GM21447 (cell line): ENCODE data around the gene DIDO1.
"Not testable (repeated sequence)": the region's sequence is repeated elsewhere in the genome, so short reads cannot be mapped to it uniquely, and the experiment has no call there.

Experiments used
- ATAC-seq: cut with Tn5 transposase; IDR thresholded peaks from one replicate; pipeline ENCODE4 v1.9.1; 2021; ENCODE audit not compliant: unreplicated experiment

DIDO1 gene

DNA sequence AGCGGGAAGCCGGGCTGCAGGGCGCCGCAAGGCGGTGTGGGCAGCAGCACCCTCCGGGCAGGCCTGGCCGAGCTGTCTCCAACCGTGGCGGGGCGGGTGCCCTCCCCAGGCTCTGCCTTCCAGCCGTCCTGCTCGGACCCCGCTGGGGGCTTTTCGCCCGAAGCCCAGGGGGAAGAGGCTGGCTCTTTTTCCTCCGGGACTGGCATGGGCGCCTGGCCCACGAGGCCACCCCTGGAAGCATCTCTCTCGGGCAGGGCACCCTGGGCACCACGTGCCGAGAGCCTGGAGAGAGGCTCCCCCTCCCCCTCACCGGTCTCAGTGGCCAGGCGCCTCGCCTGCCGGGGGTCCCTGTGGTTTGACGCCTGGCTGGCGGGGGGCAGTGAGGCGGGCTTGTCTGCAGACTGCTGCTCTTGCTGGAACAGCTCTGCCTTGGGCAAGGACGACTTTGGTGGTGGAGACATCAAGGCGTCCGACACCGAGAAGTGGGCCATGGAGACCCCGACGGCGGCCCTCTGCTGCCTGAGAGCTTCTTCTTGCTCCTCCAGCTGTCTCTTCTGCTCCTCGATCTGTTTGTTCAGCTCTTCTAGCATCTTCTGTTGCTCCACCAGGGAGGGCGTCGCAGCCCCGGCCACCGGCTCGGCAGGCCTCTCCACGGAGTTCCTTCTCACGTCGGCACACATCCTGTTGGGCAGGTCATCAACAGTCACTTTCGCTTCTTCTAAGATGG lies 45.2 kb downstream of the DIDO1 start:
- no peak for ATAC-seq

DNA sequence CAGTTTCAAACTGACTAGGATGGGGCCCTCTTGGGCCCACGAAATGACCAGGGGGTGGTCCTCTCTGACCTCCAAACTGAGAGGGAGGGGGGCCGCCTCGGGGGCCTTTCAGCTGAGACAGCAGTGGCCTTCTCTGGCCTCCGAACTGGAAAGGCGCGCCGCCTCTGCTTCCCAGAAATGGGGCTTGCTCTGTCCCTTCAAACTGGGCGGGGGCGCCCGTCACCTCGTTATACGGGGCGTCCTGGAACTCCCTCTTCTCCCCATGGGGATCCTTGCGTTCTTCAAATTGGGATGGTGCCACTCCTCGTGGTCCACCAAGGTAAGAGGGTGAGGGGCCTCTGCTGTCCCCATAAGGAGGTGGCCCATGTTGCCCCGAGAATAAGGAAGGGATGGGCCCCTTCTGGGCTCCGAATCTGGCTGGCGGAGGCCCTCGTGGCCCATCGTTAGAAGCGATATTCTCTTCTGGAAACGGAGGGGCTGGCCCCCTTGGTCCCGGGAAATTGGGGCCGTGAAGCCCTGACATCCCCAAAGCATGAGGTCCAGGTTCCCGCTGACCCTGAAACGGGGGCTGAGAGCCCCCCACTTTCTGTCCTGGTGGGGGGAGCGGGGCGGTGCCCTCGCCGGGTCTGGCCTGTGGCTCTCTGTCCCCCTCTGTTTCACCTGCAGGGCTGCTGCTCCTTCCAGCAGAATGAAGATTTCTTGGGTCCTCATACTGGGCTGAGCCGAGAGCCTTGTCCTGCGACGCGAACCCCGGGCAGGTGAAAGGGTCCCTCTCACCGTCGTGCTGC lies 46.0 kb downstream of the DIDO1 start:
- no peak for ATAC-seq

DNA sequence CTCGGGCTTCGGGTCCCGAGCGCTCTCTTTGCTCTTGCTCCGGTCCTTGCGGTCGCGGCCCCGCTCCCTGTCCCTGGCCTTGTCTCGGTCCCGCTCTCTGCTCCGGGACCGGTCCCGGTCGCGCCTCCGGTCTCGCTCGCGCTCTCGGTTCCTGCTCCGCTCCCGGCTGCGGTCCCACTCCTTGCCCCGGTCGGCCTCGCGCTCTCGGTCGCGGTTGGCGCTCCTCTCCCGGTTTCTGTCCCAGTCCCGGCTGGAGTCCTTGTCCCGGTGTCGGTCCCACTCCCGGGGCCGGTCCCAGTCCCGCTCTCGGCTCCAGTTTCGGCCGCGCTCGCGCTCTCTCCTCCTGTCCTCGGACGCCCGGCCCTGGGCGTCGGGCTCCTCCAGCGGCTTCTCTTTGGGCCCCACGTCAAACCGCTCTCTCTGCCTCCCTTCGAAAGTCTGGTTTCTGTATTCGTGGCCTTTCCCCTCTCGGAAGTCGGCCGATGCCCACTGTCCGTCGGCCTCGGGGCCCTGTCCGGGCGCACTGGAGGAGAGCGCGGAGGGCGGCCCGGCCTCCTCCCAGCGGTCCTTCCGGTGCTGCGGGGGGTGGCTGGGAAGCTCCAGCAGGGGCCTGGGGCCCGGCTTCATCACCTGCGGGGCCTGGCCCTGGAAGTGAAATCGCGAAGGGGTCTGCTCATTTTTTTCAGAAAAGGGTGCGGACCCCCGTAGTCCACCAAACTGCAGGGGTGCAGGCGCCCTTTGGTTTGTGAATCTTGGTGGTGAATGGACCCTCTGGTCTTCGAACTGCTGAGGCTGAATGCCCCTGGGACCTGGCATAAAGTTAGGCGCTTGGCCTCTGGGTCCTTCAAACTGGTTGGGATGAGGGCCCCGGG lies 46.8 kb downstream of the DIDO1 start:
- no peak for ATAC-seq

GRCh38 chr20:62878244-62879038 lies 47.9 kb downstream of the DIDO1 start:
- no peak for ATAC-seq

GRCh38 chr20:62876902-62877816 lies 49.1 kb downstream of the DIDO1 start:
- no peak for ATAC-seq

GRCh38 chr20:62876501-62876901 lies 49.8 kb downstream of the DIDO1 start:
- ATAC-seq: no peak

DNA sequence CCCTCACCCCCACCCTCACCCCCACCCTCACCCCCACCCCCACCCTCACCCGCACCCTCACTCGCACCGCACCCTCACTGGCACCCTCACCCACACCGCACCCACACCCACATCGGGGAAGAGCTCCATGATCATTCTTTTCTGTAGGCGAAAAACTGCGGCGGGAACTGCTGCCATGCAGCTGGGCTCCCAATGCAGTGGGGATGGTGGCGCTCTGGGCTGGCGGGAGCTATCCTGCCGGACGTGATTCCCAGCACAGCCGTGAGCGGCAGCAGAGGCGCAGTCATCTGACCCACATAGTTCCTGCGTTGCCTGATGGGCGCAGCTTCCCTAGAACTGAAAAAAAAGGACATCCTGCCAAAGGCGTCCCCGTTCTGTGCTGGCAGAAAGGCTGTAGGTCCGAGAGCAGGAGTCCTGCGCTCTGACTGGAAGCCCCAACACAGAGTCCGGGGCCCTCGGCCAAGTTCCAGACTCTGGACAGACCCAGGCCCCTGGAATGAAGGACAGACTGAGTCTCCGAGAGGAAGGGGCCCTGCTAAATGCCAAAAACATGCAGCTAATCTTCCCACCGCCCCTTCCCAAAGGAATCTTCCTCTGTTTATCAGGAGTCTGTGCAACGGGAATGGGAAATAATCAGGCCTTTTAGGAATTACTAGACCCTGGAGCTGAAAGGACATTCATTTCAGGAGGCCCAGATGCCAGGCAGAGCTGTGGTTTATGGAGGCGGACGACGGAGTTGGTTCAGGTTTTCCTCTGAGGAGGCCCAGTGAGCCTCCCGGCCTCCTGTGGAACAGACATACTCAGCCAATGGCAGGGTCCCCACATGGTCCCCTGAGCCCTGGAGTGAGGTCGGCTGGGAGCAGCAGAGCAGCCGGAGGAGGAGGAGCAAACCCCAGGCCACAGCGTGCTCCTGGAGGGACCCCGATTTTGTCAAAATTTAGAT lies 50.6 kb downstream of the DIDO1 start:
- no peak for ATAC-seq

DNA sequence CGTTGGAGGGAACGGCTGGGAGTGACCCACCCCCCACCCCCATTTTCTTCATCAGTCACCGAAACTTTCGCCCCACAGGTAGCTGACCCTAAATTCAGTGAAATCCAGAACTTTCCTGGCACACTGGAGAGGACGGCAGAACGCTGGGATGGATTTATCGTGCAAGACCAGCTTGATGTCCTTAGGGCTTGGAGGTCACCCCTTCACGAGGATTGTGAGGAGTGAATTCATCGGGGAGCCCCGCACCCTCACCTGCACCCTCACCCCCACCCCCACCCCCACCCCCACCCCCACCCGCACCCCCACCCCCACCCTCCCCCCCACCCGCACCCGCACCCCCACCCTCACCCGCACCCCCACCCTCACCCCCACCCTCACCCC lies 51.4 kb downstream of the DIDO1 start:
- ATAC-seq: no peak

- not testable (repeated sequence) for ATAC-seq
Measured at GRCh38 chr20:62873681-62874031, 52.6 kb downstream of the DIDO1 start.

DNA sequence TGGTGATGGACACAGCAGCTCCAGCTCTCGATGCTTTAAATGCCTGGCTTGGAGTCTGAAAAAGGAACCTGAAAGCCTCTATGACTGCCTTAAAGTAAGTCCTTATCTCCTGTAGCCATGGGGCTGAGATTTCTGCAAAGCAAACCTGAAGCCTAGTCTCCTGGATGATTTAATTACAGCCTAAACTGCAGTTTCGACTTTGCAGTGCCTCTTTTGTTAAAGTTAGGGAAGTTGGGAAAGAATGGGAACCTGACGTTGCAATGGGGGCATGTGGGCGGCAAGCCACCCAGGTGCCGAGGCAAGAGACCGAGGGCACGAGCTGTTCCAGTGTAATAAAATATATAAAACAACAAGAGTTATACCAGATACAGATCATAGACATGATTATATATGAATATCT lies 53.0 kb downstream of the DIDO1 start:
- no peak for ATAC-seq

DNA sequence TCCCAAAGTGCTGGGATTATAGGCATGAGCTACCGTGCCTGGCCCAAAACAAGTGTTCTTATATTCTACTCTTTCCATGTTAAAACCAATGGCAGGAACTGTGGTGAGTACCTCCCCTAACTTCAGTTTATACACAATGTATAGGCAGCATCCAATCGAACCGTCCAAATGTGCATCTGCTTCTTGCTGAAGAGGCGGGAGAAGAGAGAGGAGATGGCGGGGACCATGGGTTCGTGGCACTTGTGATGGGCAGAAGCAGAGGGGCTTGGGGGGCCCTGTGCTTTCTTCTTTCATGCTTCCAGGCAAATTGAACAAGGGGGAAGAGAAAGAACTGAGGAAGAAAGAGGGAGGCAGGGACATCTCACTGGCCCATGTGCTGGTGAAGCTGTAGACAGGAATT lies 53.4 kb downstream of the DIDO1 start:
- ATAC-seq: no peak

- ATAC-seq: no peak
Measured at GRCh38 chr20:62872184-62872847, 54.0 kb downstream of the DIDO1 start.

GRCh38 chr20:62864207-62864606 lies 62.1 kb downstream of the DIDO1 start:
- no peak for ATAC-seq

GRCh38 chr20:62861726-62862336 lies 64.5 kb downstream of the DIDO1 start, which contains the start of gene TCFL5:
Gene TCFL5, minus strand, starts transcription at chr20:62861822. Its CDS starts 152 bp downstream, at chr20:62861670.
- no peak for ATAC-seq

DNA sequence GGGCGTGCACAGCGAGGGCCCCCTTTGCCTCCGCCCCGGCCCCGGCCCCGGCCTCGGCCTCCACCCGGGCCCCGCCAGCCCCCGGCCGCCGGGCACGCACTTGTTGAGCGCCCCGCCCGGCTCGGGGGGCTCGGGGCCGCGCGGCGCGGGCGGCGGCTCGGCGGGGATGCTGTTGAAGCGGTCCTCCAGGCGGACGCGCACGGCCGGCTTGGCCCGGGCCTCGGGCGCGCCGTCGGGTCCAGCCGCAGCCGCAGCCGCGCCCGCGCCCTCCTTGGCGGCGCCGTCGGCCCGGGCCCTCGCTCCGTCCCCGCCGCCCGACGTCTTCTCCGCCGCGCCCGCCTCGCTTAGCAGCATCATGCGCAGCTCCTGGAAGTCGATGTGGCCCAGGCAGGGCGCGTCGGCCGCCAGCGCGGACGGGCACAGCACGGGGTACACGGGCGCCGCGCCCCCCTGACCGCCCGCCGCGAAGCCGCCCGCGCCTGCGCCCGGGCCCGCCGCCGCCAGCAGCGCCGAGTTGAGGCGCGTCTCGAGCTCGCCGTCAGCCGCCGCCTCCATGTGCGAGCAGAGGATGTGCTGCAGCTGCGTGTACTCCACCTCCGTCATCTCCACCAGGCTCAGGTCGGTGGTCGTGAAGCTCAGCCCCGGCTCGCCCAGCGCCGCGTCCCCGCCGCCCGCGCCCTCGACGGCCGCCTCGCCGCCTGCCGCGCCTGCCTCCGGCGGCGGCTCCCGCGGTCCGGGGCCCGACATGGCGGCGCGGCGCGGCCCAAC lies 65.2 kb downstream of the DIDO1 start:
- ATAC-seq: no peak

- ATAC-seq: no peak
Measured at GRCh38 chr20:62860391-62860923, 65.8 kb downstream of the DIDO1 start.

DNA sequence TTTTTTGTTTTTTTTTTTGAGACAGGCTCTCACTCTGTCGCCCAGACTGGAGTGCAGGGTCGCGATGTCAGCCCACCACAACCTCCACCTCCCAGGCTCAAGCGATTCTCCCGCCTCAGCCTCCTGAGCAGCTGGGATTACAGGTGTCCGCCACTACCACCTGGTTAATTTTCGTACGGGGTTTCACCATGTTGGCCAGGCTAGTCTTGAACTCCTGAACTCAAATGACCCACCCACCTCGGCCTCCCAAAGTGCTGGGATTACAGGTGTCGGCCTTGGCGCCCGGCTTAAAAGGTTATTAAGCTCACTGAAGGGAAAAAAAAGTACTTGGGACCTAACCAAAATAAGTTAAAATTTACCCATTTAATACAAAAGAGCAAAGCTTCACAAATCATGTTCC lies 66.6 kb downstream of the DIDO1 start:
- no peak for ATAC-seq
